HCT116 (cell line): Measurements from ENCODE around the gene RXRA. TPM values are rescaled to one million over a fixed set of nuclear protein-coding genes. Genes with fewer than 3 reads are reported as not detected.

ENCODE experiments used
- ATAC-seq: fragments of 200-7000 bp; cut with Tn5 transposase; 2 replicates; pipeline ENCODE4 v1.9.1; 2020; ENCODE audit warnings: mild to moderate bottlenecking, moderate library complexity
- BruUV-seq: library from RNA; stranded (reverse); fragments of 400-500 nt; replicated peaks from 2 replicates; lab custom pipeline; 2021; lab: Mats Ljungman, UMichigan
- CTCF ChIA-PET: fragments of 300-600 bp; sonication (Branson Sonifier 250); formaldehyde crosslinking; loops from one replicate; lab custom pipeline; 2021; ENCODE audit warnings: antibody characterized with exemption; lab: Charles Lee
- POLR2A ChIA-PET: fragments of 300-600, 350-600 bp; sonication (Branson Sonifier 250); formaldehyde crosslinking; loops from one replicate; lab custom pipeline; 2021; ENCODE audit warnings: antibody characterized with exemption; lab: Charles Lee
- RAD21 ChIA-PET, 2 experiments: fragments of 300-600 bp; sonication (Branson Sonifier 250); formaldehyde crosslinking; loops; one replicate each; lab custom pipeline; 2023; ENCODE audit warnings: low total read pairs in 2 of 2; ENCODE audit not compliant: uncharacterized antibody in 2 of 2, unreplicated experiment in 2 of 2, low non-redundant PET in 1 of 2; lab: Charles Lee
- DNase-seq: peaks from one replicate; pipeline ENCODE4 v3.0.0-alpha.2; 2010; ENCODE audit warnings: low read depth, low spot score
- H2AFZ ChIP-seq: fragments of 200-600 bp; shearing (Covaris generic), sonication (generic); 2 replicates; pipeline ENCODE4 v1.6.1; 2017; ENCODE audit warnings: low read depth, mixed run types, mixed read lengths, antibody characterized with exemption, low read length; ENCODE audit not compliant: poor library complexity, severe bottlenecking
- H3K27ac ChIP-seq: 2 replicates; pipeline ENCODE4 v1.5.1; 2012; ENCODE audit warnings: low read depth, low read length
- H3K27me3 ChIP-seq: fragments of 200-600 bp; sonication (generic); 2 replicates; pipeline ENCODE4 v1.6.1; 2016; ENCODE audit warnings: mixed run types, low read length, mixed read lengths; ENCODE audit not compliant: insufficient read depth
- H3K36me3 ChIP-seq, 2 experiments: fragments of 200-500 bp in 1 of 2; fragments of 200-600 bp in 1 of 2; sonication (Bioruptor generic) in 1 of 2; sonication (generic) in 1 of 2; 2 replicates each; pipeline versions ENCODE4 v1.5.1 to v1.6.1; 2014 to 2016; ENCODE audit warnings: low read length in 2 of 2, inconsistent platforms in 1 of 2, mixed read lengths in 1 of 2, mixed run types in 1 of 2; ENCODE audit not compliant: insufficient read depth in 2 of 2, control insufficient read depth in 1 of 2
- H3K4me1 ChIP-seq, 2 experiments: fragments of 200-600 bp in 1 of 2; sonication (generic) in 1 of 2; 2 replicates each; pipeline versions ENCODE4 v1.5.1 to v1.6.1; 2012 to 2017; ENCODE audit warnings: low read length in 2 of 2, inconsistent platforms in 1 of 2, mild to moderate bottlenecking in 1 of 2, mixed read lengths in 1 of 2, mixed run types in 1 of 2, moderate library complexity in 1 of 2; ENCODE audit not compliant: insufficient read depth in 2 of 2, control insufficient read depth in 1 of 2
- H3K4me2 ChIP-seq: fragments of 200-600 bp; sonication (generic); 2 replicates; pipeline ENCODE4 v1.6.1; 2017; ENCODE audit warnings: mixed run types, low read length, mixed read lengths
- H3K4me3 ChIP-seq, 2 experiments: fragments of 200-600 bp in 1 of 2; sonication (generic) in 1 of 2; replicated peaks in 1 of 2; 2 replicates each; pipeline ENCODE4 v1.5.1; 2011 to 2016; ENCODE audit warnings: low read length in 2 of 2, control low read depth in 1 of 2, low read depth in 1 of 2, mild to moderate bottlenecking in 1 of 2, mixed read lengths in 1 of 2, mixed run types in 1 of 2
- H3K79me2 ChIP-seq: fragments of 200-600 bp; sonication (generic); 2 replicates; pipeline ENCODE4 v1.6.1; 2017; ENCODE audit warnings: mild to moderate bottlenecking, mixed run types, low read length, moderate library complexity, mixed read lengths; ENCODE audit not compliant: insufficient read depth
- H3K9ac ChIP-seq: fragments of 200-600 bp; sonication (generic); 2 replicates; pipeline ENCODE4 v1.6.1; 2016; ENCODE audit warnings: low read length, mixed read lengths
- H3K9me2 ChIP-seq: fragments of 200-600 bp; sonication (generic), shearing (Covaris generic); 2 replicates; pipeline ENCODE4 v1.6.1; 2017; ENCODE audit warnings: mixed run types, mild to moderate bottlenecking, moderate library complexity; ENCODE audit not compliant: insufficient read depth
- H3K9me3 ChIP-seq, 2 experiments: fragments of 200-500 bp in 1 of 2; fragments of 200-600 bp in 1 of 2; sonication (Bioruptor generic) in 1 of 2; sonication (generic) in 1 of 2; 2 replicates each; pipeline ENCODE4 v1.6.1; 2014 to 2017; ENCODE audit warnings: low read length in 2 of 2, mixed read lengths in 2 of 2, inconsistent platforms in 1 of 2, low read depth in 1 of 2, mild to moderate bottlenecking in 1 of 2, mixed run types in 1 of 2, moderate library complexity in 1 of 2; ENCODE audit not compliant: control insufficient read depth in 1 of 2, insufficient read depth in 1 of 2
- H4K20me1 ChIP-seq: fragments of 200-600 bp; sonication (generic), shearing (Covaris generic); 2 replicates; pipeline ENCODE4 v1.6.1; 2017; ENCODE audit warnings: mixed run types, mild to moderate bottlenecking, moderate library complexity; ENCODE audit not compliant: insufficient read depth
- ATF3 ChIP-seq: IDR thresholded peaks from 2 replicates; pipeline ENCODE4 v1.6.1; 2012
- CBX3 ChIP-seq: IDR thresholded peaks from 2 replicates; pipeline ENCODE4 v1.6.1; 2012; ENCODE audit warnings: low read depth
- CEBPB ChIP-seq: IDR thresholded peaks from 2 replicates; pipeline ENCODE4 v1.6.1; 2012; ENCODE audit warnings: low read depth
- CTCF ChIP-seq, 3 experiments: fragments of 200-600 bp in 1 of 3; sonication (generic) in 1 of 3; IDR thresholded peaks in 2 of 3; conservative IDR thresholded peaks in 1 of 3; 2 replicates each; pipeline ENCODE4 v1.5.1; 2012 to 2017; ENCODE audit warnings: low read depth in 2 of 3, low read length in 2 of 3, antibody characterized with exemption in 1 of 3, borderline replicate concordance in 1 of 3, control low read depth in 1 of 3, mild to moderate bottlenecking in 1 of 3, mixed read lengths in 1 of 3, mixed run types in 1 of 3, moderate library complexity in 1 of 3; ENCODE audit not compliant: insufficient read depth in 1 of 3
- ELF1 ChIP-seq: IDR thresholded peaks from 2 replicates; pipeline ENCODE4 v1.6.1; 2012; ENCODE audit warnings: low read depth, borderline replicate concordance
- EZH2 ChIP-seq: fragments of 200-600 bp; sonication (generic); IDR thresholded peaks from 2 replicates; pipeline ENCODE4 v1.6.1; 2017; ENCODE audit warnings: antibody characterized with exemption, mixed run types
- FOSL1 ChIP-seq: IDR thresholded peaks from 2 replicates; pipeline ENCODE4 v1.6.1; 2012; ENCODE audit warnings: low read depth
- MAX ChIP-seq: IDR thresholded peaks from 2 replicates; pipeline ENCODE4 v1.6.1; 2012
- POLR2A ChIP-seq: IDR thresholded peaks from 2 replicates; pipeline ENCODE4 v1.7.0; 2011; ENCODE audit warnings: borderline replicate concordance; ENCODE audit not compliant: insufficient read depth, insufficient read length; ENCODE audit errors: extremely low read depth
- RAD21 ChIP-seq: IDR thresholded peaks from 2 replicates; pipeline ENCODE4 v1.6.1; 2012; ENCODE audit warnings: low read depth, mild to moderate bottlenecking
- SIN3A ChIP-seq: IDR thresholded peaks from 2 replicates; pipeline ENCODE4 v1.6.1; 2012; ENCODE audit warnings: low read depth
- SP1 ChIP-seq: IDR thresholded peaks from 2 replicates; pipeline ENCODE4 v1.6.1; 2012; ENCODE audit warnings: low read depth
- TCF7L2 ChIP-seq: IDR thresholded peaks from 2 replicates; pipeline ENCODE4 v1.7.0; 2011; ENCODE audit warnings: borderline replicate concordance, inconsistent platforms; ENCODE audit not compliant: insufficient read depth, insufficient read length; ENCODE audit errors: extremely low read depth
- ZBTB33 ChIP-seq: IDR thresholded peaks from 2 replicates; pipeline ENCODE4 v1.6.1; 2011; ENCODE audit warnings: mild to moderate bottlenecking, low read length, moderate library complexity; ENCODE audit not compliant: insufficient replicate concordance; ENCODE audit errors: extremely low read depth
- intact Hi-C: fragments of 100-400 bp; cut with micrococcal nuclease; formaldehyde crosslinking; loops from 2 replicates; pipeline ENCODE4 v1.10.0; 2022
- total RNA-seq: library from RNA; stranded (reverse); gene quantifications from one replicate; pipeline ENCODE4 v1.2.1, GENCODE V29; 2021; ENCODE audit not compliant: unreplicated experiment

RXRA gene
- total RNA-seq, 1 experiment from 2014 or later: 43.9 TPM

- Histone ChIP-seq H3K79me2 (peaks cover 84% of the 10 kb centered on the region; the same call in 1 of the 2 replicates), H3K9ac (peak overlapping the region; percentile 70; the same call in 1 of the 2 replicates), H2AFZ (no peak overlapping the region), H4K20me1 (peaks cover 6% of the 10 kb centered on the region; the same call in 1 of the 2 replicates), H3K9me2 (no peaks in the 10 kb centered on the region), H3K4me2 (peak overlapping the region; percentile 96; the same call in 1 of the 2 replicates), H3K4me3 (no peak overlapping the region), H3K27me3 (no peaks in the 10 kb centered on the region), H3K36me3 (no peaks in the 10 kb centered on the region), H3K4me1 (peaks cover 57 to 86% of the 10 kb centered on the region in 2 experiments), H3K9me3 (no peaks in the 10 kb centered on the region), H3K27ac (no peak overlapping the region; the same call in 1 of the 2 replicates)
- BruUV-seq: no TSS peak
- intact Hi-C loops: no loop called here
- no peak for DNase-seq
- CTCF ChIA-PET: interaction anchor here (2.1 kb wide), 1 partner anchor 61 kb away, joined by 7 read pairs; no protein-coding TSS in a partner anchor
- POLR2A ChIA-PET: no interaction called here
- TF ChIP-seq CTCF (IDR thresholded peaks at IDR 0.05 in 2 of 3, conservative IDR thresholded peaks at IDR 0.05 in 1 of 3; ENCODE audit: borderline replicate concordance in 1 of 3, insufficient read depth in 1 of 3, low read depth in 2 of 3, low read length in 2 of 3): peak in 2 of 3 experiments; percentile 60 to 68; a peak in 4 of 6 replicates
- no peak for TF ChIP-seq TCF7L2
- no peak for ATAC-seq
- RAD21 ChIA-PET: interaction anchor here in 1 of 2 experiments (0.7 kb wide), 1 partner anchor 184 kb away, joined by 4 read pairs; no protein-coding TSS in a partner anchor
These were observed 55.6 kb downstream of the RXRA start for GRCh38 chr9:134381671-134382516.

- Histone ChIP-seq H3K27me3 (no peaks in the 10 kb centered on the region), H3K9ac (no peak overlapping the region), H3K4me1 (peaks cover 48 to 77% of the 10 kb centered on the region in 2 experiments), H3K4me2 (no peak overlapping the region), H2AFZ (no peak overlapping the region), H4K20me1 (peaks cover 6% of the 10 kb centered on the region; the same call in 1 of the 2 replicates), H3K9me2 (no peaks in the 10 kb centered on the region), H3K4me3 (no peak overlapping the region), H3K79me2 (peaks cover 85% of the 10 kb centered on the region; the same call in 1 of the 2 replicates), H3K36me3 (no peaks in the 10 kb centered on the region), H3K27ac (no peak overlapping the region; the same call in 1 of the 2 replicates), H3K9me3 (no peaks in the 10 kb centered on the region)
- POLR2A ChIA-PET: no interaction called here
- CTCF ChIA-PET: no interaction called here
- no peak for DNase-seq
- ATAC-seq: no peak
- intact Hi-C loops: no loop called here
- no TSS peak for BruUV-seq
- RAD21 ChIA-PET: interaction anchor here in 1 of 2 experiments (0.7 kb wide), 1 partner anchor 185 kb away, joined by 4 read pairs; no protein-coding TSS in a partner anchor
- TF ChIP-seq CEBPB (no peak), ZBTB33 (no peak), MAX (no peak), POLR2A (no peak), SP1 (no peak), EZH2 (no peak), FOSL1 (no peak), ATF3 (no peak), CBX3 (no peak), SIN3A (no peak), RAD21 (no peak), TCF7L2 (no peak), ELF1 (no peak)
These were observed 56.5 kb downstream of the RXRA start for GRCh38 chr9:134382733-134383132.
